ENCODE measurements around the gene TMEM181.

DNA sequence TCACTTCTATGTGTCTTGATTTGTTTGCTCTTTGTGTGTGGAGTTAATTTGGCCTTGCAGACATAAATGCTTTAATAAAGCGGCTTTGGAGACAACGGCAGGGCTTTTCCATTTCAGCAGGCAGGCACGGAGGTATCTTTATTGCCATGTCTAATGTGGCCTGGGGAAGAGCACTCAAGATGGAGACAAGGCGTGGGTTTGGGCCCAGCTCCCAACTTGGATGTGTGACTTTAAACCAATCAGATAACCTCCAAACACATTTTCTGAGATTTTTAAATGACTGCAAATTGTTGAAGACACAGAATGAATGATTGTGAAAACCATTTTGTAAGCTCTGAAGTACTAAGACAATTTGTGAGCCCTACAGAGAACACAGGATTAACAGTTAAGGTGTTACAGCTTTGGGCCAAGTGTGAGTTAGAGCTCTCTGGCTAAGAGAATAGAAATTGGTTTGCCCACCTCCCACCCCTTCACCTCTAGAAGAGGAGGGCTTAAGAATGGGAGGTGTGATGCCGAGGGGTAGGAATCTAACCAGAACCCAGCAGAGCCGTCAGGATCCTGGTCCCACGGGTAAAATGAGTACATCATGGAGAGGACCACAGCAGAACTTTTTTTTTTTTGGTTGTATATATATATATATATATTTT is 75.7 kb downstream of the TMEM181 start:
- TF ChIP-seq, protein P1, sequence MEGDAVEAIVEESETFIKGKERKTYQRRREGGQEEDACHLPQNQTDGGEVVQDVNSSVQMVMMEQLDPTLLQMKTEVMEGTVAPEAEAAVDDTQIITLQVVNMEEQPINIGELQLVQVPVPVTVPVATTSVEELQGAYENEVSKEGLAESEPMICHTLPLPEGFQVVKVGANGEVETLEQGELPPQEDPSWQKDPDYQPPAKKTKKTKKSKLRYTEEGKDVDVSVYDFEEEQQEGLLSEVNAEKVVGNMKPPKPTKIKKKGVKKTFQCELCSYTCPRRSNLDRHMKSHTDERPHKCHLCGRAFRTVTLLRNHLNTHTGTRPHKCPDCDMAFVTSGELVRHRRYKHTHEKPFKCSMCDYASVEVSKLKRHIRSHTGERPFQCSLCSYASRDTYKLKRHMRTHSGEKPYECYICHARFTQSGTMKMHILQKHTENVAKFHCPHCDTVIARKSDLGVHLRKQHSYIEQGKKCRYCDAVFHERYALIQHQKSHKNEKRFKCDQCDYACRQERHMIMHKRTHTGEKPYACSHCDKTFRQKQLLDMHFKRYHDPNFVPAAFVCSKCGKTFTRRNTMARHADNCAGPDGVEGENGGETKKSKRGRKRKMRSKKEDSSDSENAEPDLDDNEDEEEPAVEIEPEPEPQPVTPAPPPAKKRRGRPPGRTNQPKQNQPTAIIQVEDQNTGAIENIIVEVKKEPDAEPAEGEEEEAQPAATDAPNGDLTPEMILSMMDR (IDR thresholded peaks at IDR 0.05) = no peak
- TF ChIP-seq POLR2A (IDR thresholded peaks at IDR 0.05) = no peak

Data from right lobe of liver (tissue), 4 donors.